ENCODE results near the gene HMGXB4.

HMGXB4 gene

GRCh38 chr22:35310556-35311550 lies 53.6 kb downstream of the HMGXB4 start:
- no peak for DNase-seq (ENCODE audit: low read depth)

- DNase-seq (ENCODE audit: low read depth) = no peak
Observed at GRCh38 chr22:35311551-35311999, 54.3 kb downstream of the HMGXB4 start.

GRCh38 chr22:35312198-35313059 lies 55.1 kb downstream of the HMGXB4 start:
- DNase-seq (ENCODE audit: low read depth) = no peak

GRCh38 chr22:35313311-35314121 lies 56.2 kb downstream of the HMGXB4 start:
- DNase-seq (ENCODE audit: low read depth) = no peak

- DNase-seq (ENCODE audit: low read depth) = no peak
Observed at GRCh38 chr22:35314161-35314942, 57.1 kb downstream of the HMGXB4 start.

- DNase-seq (ENCODE audit: low read depth) = no peak
Observed at GRCh38 chr22:35315141-35315854, 58.0 kb downstream of the HMGXB4 start.

- DNase-seq (ENCODE audit: low read depth) = no peak
Observed at GRCh38 chr22:35315855-35316745, 58.8 kb downstream of the HMGXB4 start.

GRCh38 chr22:35316751-35317150 lies 59.5 kb downstream of the HMGXB4 start:
- DNase-seq (ENCODE audit: low read depth) = no peak

GRCh38 chr22:35317680-35318290 lies 60.5 kb downstream of the HMGXB4 start:
- DNase-seq (ENCODE audit: low read depth) = no peak

- DNase-seq (ENCODE audit: low read depth) = no peak
Observed at GRCh38 chr22:35318346-35319215, 61.3 kb downstream of the HMGXB4 start.

GRCh38 chr22:35319244-35319985 lies 62.1 kb downstream of the HMGXB4 start:
- no peak for DNase-seq (ENCODE audit: low read depth)

GRCh38 chr22:35322126-35322525 lies 64.8 kb downstream of the HMGXB4 start:
- DNase-seq (ENCODE audit: low read depth) = no peak

- DNase-seq (ENCODE audit: low read depth) = no peak
Observed at GRCh38 chr22:35322893-35323292, 65.6 kb downstream of the HMGXB4 start.

GRCh38 chr22:35323305-35323704 lies 66.0 kb downstream of the HMGXB4 start:
- DNase-seq (ENCODE audit: low read depth) = no peak

- no peak for DNase-seq (ENCODE audit: low read depth)
Observed at GRCh38 chr22:35324067-35324466, 66.8 kb downstream of the HMGXB4 start.

GRCh38 chr22:35324762-35325161 lies 67.5 kb downstream of the HMGXB4 start:
- DNase-seq (ENCODE audit: low read depth) = no peak

- no peak for DNase-seq (ENCODE audit: low read depth)
Observed at GRCh38 chr22:35325209-35325608, 67.9 kb downstream of the HMGXB4 start.

Data from activated T-cell treated with anti-CD3 and anti-CD28 coated beads for 24 hours (primary cell).